HG03457 (cell line): ENCODE results near the gene IL22RA1.

Experiments used
- ATAC-seq: cut with Tn5 transposase; IDR thresholded peaks from one replicate; pipeline ENCODE4 v1.9.1; 2021; ENCODE audit warnings: moderate number of reproducible peaks; ENCODE audit not compliant: unreplicated experiment

The IL22RA1 gene

DNA sequence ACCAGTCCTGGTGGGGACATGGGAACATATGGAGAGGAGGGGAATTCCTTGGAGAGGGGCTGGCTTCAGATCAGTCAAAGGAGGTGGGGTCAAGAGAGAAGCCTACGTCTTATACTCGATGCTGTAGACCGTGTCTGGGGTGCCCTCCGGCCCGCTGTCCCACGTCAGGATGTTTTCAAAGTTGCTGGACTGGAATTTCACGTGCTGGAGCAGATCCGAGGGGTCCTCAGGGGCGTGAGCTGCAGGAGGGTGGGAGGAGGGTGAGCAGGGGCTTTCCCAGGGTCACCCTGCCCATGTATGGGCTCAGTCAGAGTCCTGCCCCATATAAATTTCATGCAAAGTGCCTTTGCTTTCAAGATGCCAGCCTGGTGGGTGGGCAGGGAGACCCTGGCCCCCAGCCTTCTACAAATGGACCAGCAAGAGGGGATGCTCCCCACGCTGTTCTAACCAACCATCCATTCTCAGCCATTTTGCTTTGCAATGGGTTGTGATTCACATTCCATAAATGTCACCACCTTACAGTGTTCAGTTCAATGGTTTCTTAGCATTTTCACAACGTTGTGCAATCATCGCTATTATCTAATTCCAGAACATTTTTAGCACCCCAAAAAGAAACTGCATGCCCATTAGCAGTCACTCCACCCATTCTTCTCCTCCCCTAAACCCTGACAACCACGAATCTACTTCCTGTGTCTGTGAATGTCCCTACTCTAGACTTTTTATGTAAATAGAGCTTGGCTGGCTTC lies 4.3 kb downstream of the IL22RA1 start:
- no peak for ATAC-seq

DNA sequence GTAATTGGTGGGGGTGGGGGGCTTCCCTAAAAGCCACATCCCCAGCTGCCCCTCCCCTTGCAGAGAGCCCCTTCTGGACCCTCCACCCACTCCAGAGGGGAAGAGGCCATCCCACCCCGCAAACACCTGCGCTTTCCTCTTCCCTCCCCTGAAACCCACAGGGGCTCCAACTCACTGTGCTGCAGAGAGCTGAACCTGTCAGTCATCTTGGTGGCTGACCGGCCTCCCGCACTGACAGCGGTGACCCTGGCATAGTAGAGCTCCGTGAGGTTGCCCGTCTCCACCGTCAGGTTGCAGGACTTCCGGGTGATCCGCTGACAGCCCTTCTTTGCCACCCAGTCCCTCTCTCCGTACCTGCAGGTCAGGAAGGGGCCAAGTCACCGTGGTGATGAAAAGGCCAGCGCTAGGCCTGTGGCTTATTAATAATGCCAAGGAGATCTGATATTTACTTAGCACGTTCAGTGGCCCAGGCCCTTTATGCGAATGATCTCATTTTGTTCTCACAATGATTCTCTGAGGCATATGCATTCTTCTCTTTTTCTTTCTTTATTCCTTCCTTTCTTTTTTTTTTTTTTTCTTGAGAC lies 5.9 kb downstream of the IL22RA1 start:
- no peak for ATAC-seq

DNA sequence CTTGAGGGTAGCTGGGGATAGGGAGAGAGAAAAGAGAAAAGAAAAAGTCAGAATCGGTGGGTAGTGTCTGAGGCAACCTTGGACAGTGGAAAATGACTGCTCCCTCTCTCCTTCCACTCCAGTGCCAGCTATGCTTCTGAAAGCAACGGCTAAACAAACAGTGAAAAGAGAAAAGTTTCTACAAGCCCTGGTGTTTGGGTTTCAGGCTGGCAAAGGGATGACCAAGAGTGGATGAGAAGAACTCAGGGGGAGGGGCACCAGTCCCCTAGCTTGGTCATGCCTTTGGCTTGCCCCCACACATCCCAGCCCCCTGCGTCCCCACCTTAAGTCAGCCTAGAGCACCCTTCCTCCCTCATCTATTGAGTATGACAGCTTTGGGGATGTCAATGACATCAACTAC lies 8.6 kb downstream of the IL22RA1 start:
- ATAC-seq: no peak

DNA sequence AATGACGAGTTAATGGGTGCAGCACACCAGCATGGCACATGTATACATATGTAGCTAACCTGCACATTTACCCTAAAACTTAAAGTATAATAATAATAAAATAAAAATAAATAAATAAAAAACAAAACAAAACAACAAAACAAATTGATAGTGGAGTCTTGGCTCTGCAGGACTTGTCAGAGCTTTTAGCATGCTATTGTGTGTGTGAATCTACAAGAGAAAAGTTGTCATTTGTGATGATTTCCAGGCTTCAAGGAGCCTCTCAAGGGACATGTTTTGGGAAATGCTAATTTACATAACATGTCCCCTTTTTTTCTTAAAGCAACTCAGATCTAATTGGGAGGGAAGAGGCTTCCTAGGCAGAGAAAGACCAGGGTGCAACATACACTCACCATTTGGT lies 9.1 kb downstream of the IL22RA1 start:
- ATAC-seq: no peak

DNA sequence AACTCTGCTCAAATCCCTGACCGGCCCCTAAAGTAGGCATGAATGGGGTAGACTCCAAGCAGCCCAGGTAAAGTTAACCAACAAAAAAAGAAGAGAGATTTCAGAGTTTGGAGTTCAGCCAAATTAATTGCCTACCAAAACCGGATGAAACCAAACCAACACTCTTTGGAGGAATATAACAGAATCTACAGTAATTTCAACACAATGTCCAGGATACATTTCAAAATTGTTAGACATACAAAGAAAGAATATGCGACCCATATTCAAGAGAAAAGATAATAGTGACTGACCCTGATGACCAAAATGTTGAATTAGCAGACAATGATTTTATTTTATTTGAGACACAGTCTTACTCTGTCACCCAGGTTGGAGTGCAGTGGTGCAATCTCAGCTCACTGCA lies 12.6 kb downstream of the IL22RA1 start:
- ATAC-seq: no peak

DNA sequence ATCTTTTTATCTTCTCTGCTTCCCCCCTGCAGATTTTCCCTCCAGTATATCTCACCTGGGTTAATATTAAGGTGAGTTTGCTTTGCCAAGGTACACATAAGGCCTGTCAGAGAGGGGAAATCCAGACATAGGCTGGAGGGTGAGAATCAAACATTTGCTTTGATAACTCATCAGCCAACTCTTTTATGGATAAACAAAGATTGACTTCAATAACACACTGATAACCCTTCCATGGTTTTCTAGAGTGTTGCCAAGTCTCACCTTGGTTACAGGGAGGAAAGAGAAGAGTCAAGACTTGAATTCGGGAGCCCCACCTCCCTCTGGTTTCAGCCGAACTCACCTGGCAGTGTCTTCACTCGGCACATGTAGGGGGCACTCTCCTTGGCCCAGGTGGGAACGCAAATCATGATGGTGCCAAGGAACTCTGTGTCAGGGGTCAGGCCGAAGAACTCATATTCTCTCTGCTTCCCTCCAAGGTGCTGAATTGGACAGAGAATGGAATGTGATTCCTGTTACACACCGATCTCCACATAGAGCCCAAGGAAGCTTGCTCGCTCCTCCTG lies 15.1 kb downstream of the IL22RA1 start:
- ATAC-seq: no peak

DNA sequence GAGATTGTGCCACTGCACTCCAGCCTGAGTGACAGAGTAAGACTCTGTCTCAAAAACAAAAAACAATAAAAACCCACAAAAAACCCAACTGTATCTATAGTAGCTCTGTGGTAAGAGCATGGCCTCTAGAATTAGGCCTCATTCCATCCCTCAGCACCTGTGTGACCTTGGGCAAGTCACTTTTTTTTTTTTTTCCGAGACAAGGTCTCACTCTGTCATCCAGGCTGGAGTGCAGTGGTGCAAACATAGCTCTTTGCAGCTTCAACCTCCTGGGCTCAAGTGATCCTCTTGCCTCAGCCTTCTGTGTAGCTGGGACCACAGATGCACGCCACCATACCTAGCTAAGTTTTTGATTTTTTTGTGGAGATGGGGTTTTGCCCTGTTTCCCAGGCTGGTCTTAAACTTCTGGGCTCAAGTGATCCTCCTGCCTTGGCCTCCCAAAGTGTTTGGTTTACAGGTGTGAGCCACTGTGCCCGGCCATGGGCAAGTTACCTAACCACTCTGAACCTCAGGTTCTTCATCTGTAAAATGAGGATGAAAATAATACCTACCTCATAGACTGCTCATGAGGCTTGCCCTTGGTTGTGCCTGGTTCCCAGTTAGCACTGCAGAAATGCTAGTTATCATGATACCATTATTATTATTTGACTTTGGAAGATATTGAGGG lies 15.7 kb downstream of the IL22RA1 start:
- ATAC-seq: no peak

DNA sequence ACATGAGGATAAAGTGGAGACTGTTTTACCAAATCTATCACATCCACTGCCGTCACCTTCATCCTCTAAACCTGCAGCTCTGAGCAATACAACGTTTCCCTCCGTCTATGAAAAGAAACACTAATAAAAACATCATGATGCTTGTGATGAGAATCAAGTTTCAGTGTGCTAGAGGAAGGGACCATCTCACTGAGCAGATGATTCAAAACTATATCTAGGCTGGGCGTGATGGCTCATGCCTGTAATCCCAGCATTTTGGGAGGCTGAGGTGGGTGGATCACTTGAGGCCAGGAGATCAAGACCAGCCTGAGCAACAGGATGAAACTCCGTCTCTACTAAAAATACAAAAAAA lies 16.3 kb downstream of the IL22RA1 start:
- ATAC-seq: no peak

DNA sequence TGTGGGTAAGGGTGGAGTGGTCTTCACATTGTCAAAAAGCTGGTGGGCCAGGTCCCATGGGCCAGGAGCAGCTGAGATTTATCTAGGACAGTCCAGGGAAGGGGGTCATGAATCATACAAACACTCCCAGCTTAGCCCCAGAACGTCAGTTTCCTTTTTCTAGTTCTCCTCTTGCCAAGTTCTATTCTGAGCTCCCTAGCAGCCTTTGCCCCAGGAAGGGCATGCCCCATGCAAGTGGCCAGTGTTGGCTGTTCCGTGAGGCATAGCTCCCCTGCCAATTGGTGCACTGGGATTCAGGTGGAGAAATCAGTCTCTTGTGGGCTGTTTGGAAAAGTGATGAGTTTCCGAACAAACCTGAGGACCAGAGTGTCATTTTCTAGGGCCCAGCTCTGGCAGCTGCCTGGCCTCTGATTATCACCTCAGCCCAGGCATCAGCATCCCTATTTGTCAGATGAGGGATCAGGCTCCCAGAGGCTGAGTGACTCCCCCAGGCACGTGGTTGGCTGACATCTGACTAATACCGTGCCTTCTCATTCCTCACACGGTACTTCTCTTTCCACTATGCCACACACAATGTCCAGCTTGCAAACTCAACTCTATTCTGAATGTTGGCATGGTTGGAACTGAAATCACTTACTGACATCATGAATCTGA lies 16.8 kb downstream of the IL22RA1 start:
- no peak for ATAC-seq

DNA sequence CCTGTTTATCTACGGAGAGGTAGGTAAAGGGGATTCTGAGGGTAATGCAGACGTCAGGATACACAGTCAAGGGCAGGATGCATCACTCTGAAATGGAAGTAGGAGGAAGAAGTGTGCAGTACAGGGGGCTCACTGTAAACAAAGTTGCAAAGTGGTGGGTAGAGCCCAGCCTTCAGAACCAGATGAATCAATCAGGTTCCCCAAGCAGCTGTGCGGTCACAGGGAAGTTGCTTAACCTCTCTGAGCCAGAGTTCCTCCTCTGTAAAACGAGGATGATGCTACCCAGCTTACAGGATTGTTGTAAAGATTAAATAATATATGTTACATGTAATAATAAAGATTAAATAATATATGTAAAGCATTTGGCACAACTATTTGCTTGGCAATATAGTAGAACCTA lies 17.5 kb downstream of the IL22RA1 start:
- no peak for ATAC-seq

DNA sequence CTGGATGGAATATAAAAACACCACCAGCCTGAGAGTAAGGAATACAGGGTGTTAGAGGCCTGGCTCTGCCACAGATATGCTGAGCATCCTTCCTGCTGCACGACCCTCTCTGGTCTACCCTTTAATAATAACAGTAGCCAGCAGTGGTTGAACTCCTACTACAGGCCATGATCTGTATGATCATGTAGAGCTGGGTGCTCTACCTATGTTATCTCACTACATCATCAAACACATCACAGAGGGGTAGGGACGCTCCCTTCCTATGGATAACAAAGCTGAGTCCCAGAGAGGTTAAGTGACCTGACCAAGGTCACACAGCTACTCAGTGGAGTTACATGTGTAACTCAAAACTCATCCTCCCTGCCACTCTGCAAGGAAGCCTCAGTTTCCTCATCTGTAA lies 18.0 kb downstream of the IL22RA1 start:
- no peak for ATAC-seq

DNA sequence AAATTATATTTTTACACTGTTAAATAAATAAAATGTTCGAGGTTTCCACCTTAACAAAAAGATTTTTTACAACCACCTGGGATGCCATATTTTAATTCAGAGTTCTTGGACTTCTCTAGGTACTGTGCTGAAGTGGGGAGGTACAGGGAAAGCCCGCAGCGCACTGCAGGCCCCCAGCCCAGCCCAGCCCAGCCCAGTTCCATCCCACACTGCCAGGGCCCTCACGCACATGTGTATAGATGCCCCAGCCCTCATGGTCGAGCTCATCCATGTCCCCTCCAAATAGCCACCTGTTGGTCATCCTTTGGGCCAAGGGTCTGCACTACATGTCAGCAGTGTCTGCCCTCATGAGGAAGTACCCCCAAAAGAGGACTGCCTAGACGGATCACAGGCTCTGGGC lies 19.3 kb downstream of the IL22RA1 start:
- ATAC-seq: no peak

DNA sequence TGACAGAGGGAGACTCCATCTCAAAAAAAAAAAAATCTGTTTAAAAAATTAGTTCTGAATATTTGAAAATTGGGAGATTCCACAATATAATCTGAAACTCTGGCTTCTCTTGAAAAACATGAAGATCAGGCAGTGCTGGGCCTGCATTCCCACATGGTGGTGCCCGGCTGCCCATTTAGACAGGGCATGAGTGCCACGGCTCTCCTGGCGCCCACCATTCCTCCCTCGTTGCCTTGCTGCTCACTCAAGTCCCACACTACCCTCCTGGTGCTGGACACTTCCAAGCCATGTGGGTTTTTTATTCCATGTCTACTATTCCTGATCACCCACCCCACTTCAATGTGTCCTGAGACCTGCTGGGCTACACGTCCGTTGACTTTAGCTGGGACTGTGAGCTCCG lies 20.2 kb downstream of the IL22RA1 start:
- ATAC-seq: no peak

DNA sequence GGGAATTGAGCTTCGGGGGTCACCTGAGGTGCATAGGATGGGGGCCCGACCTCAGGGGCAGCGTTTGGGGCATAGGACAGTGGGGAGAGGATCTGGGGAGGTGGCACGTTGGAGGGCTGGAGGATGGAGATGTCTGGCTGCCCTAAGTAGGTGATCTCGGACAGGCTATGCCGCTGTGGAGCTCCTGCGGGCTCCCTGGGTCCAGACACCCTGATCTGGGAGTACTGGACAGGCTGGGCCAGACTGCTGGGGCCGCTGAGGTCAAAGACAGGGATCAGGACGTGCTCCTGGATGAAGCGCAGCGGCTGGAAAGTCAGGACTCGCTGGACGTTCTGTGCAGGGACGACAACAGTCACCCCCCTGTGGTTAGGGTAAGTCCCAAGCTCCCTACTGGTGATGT lies 21.5 kb downstream of the IL22RA1 start:
- no peak for ATAC-seq

DNA sequence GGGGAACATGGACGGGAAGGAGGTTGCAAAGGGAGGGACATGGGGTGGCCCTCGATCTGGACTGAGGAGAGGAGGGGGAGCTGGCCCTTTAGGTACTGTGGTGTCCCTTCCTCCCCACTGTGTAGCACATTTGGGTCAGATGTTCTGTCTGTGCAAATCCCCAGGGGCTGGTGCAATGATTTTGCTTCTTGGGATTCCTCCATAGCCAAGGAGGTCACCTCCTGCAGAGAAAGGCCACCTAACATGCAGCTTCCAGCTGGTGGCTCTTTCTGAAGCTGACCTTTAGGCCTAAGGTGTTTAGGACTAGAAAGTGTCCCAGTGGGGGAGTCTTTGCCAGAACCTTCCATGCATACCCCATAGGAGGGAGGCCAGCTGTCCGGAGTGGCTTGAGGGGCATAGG lies 22.0 kb downstream of the IL22RA1 start:
- no peak for ATAC-seq

DNA sequence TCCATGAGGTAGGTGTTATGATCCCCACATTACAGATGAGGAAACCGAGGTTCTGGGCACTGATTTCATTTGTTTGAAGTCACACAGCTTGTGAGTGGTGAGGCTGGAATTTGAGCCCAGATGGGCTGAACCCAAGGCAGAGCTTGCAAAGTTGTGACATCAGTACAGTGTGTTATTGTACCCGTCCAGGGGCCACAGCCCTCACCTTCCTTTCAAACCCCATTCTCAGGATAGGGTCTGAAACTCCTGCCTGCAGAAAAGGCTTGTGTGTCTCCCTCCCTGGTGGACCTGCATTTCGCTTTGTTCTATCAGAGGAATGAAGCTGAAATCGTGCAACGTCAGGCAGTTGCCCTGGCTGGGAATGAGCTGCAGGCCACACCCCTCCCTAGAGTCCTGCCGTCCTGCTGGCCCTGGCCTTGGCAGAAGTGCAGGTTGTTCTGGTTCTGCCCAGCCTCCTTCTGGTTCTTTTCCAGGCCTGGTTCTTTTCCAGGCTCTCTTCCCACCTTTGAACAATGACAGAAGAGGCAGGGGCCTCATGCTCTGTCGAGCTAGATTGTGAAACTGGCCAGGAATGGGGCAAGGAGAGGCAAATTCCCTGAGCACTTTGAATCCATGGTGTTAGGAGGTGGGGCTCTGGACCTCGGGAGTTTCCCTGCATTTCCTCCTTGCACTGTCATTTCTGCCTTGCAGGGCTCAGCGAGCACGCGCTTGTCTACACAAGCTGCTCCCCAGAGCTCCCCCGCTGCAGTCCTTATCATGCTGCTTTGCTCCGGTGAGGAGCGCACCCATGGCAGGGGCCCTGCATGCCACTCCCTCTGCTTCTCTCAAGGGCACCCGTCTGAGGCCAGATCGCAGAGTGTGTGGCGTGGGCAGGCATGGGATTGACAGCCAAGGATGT lies 22.8 kb downstream of the IL22RA1 start:
- ATAC-seq: no peak

DNA sequence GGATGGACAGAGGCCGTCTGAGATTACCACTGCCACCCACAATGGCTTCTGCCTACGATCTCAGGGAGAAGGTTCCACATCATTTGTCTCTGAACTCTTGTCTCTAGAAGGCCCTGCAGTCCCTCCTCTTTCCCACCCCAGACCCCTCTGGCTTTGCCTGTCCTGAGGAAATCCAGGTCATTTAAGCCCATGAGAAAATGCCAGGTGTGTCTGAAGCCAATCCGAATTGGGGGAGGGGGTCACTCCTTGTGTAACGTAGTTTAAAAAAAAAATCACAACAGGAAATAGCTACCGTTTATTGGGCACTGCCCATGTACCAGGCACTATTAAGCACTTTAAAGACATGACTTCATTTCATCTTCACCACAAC lies 23.5 kb downstream of the IL22RA1 start:
- no peak for ATAC-seq

DNA sequence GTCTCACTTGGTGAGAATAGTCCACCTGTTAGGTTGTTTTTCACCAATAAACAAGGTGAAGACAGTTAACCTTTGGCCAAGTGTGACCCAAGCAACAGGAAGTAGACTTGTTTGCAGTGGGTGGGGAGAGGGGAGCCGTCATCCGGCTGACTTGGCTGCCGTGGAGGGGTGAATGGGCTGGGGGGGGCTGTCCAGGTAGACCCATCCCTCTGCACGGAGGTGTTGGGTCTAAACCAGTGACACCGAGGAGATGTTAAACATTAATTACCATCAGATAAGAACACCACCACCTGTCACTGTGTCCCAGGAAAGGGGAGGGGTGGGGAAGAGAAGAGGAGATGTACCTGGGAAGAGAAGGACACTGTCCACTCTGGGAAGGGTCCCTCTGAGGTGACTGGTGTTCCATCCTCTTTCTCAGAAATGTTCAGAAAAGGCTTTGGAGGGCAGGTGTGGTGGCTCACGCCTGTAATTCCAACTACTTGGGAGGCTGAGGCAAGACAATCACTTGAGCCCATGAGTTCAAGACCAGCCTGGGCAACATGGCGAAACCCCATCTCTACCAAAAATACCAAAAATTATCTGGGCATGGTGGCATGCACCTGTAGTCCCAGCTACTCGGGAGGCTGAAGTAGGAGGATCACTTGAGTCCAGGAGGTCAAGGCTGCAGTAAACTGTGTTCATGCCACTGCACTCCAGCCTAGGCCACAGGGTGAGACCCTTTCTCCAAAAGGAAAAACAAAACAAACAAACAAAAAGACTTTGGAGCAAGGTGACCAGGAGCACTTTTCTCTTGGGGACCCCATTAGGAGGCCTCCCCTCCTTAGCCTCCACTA lies 24.3 kb downstream of the IL22RA1 start:
- no peak for ATAC-seq

DNA sequence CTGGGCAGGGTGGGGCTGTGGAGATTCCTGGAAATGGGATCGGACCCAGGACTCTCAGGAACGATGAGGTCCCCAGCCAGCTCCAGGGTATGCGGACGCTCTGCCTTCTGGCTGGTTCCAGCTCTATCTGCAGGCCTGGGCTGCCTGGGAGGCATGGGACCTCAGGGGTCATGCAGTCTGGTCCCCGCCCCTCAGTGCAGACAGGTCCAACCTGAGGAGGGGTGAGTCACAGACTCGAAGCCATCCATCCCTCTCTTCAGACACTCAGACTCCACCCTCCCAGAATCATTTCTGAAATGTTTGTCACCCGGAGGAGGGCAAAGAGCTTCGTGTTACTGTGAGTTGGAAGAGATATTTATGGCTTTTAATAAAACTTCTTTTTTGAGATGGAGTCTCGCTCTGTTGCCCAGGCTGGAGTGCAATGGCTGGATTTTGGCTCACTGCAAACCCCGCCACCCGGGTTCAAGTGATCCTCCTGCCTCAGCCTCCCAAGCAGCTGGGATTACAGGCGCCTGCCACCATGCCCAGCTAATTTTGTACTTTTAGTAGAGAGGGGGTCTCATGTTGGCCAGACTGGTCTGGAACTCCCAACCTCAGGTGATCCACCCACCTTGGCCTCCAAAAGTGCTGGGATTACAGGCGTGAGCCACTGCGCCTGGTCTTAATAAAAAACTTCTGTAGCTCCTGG lies 25.1 kb downstream of the IL22RA1 start:
- ATAC-seq: no peak
